WERI-Rb-1 (cell line): ENCODE results near the gene SOWAHB.

ENCODE experiments used
- DNase-seq: peaks from one replicate; pipeline ENCODE4 v3.0.0-alpha.2; 2020
- H3K27ac ChIP-seq: fragments of 250-450 bp; sonication (Bioruptor Pico); 2 replicates; pipeline ENCODE4 v1.5.1; 2020; ENCODE audit warnings: mild to moderate bottlenecking, moderate library complexity
- H3K27me3 ChIP-seq: fragments of 250-450 bp; sonication (Bioruptor Pico); 2 replicates; pipeline ENCODE4 v1.5.1; 2021; ENCODE audit warnings: mild to moderate bottlenecking, low read depth, moderate library complexity; ENCODE audit not compliant: insufficient read depth, severe bottlenecking
- H3K36me3 ChIP-seq: fragments of 250-450 bp; sonication (Bioruptor Pico); 2 replicates; pipeline ENCODE4 v1.5.1; 2020; ENCODE audit warnings: mild to moderate bottlenecking, moderate library complexity
- H3K4me3 ChIP-seq: 2 replicates; pipeline ENCODE4 v1.5.1; 2011; ENCODE audit warnings: low read depth, mild to moderate bottlenecking, control low read depth, low read length
- H3K9me3 ChIP-seq: fragments of 250-450 bp; sonication (Bioruptor Pico); 2 replicates; pipeline ENCODE4 v1.5.1; 2021; ENCODE audit warnings: mild to moderate bottlenecking, moderate library complexity; ENCODE audit not compliant: severe bottlenecking
- CTCF ChIP-seq: IDR thresholded peaks from 2 replicates; pipeline ENCODE4 v1.5.1; 2011; ENCODE audit warnings: low read depth, mild to moderate bottlenecking, control low read depth, inconsistent platforms, low read length

The SOWAHB gene

GRCh38 chr4:76894537-76895255 lies 3.2 kb downstream of the SOWAHB start:
- H3K36me3 ChIP-seq = no peaks in the 10 kb centered on the region
- H3K27me3 ChIP-seq = peaks cover 50% of the 10 kb centered on the region
- no peaks in the 10 kb centered on the region for H3K9me3 ChIP-seq
- no peak for DNase-seq
- H3K27ac ChIP-seq = no peak overlapping the region
- no peak for TF ChIP-seq CTCF
- H3K4me3 ChIP-seq = no peak overlapping the region

- DNase-seq = no peak
- no peak for TF ChIP-seq CTCF
- peaks cover 29% of the 10 kb centered on the region for H3K27me3 ChIP-seq
Observed at GRCh38 chr4:76892601-76893000, 5.3 kb downstream of the SOWAHB start.

GRCh38 chr4:76892001-76892400 lies 5.9 kb downstream of the SOWAHB start:
- Histone ChIP-seq H3K9me3 (no peaks in the 10 kb centered on the region), H3K27ac (no peak overlapping the region), H3K4me3 (no peak overlapping the region), H3K27me3 (peaks cover 25% of the 10 kb centered on the region), H3K36me3 (no peaks in the 10 kb centered on the region)
- TF ChIP-seq CTCF = no peak
- DNase-seq = no peak

More at GRCh38 chr4:76892601-76893000, 5.3 kb downstream of the SOWAHB start:
- Histone ChIP-seq H3K9me3 (no peaks in the 10 kb centered on the region), H3K27ac (no peak overlapping the region), H3K36me3 (no peaks in the 10 kb centered on the region), H3K4me3 (no peak overlapping the region)

- Histone ChIP-seq H3K27ac (no peak overlapping the region), H3K36me3 (no peaks in the 10 kb centered on the region), H3K9me3 (no peaks in the 10 kb centered on the region), H3K4me3 (no peak overlapping the region), H3K27me3 (no peaks in the 10 kb centered on the region)
- no peak for DNase-seq
- no peak for TF ChIP-seq CTCF
Observed at GRCh38 chr4:76886848-76887441, 11.0 kb downstream of the SOWAHB start.

- no peaks in the 10 kb centered on the region for H3K36me3 ChIP-seq
- H3K27ac ChIP-seq = no peak overlapping the region
- H3K9me3 ChIP-seq = no peaks in the 10 kb centered on the region
- H3K27me3 ChIP-seq = no peaks in the 10 kb centered on the region
- no peak for DNase-seq
- no peak for TF ChIP-seq CTCF
- H3K4me3 ChIP-seq = no peak overlapping the region
Observed at GRCh38 chr4:76886214-76886613, 11.7 kb downstream of the SOWAHB start.

GRCh38 chr4:76883147-76883546 lies 14.8 kb downstream of the SOWAHB start:
- Histone ChIP-seq H3K9me3 (no peaks in the 10 kb centered on the region), H3K27me3 (no peaks in the 10 kb centered on the region), H3K36me3 (no peaks in the 10 kb centered on the region), H3K27ac (no peak overlapping the region), H3K4me3 (no peak overlapping the region)
- no peak for DNase-seq
- TF ChIP-seq CTCF = no peak
